CD4-positive, alpha-beta memory T cell (primary cell): Measurements from ENCODE around the gene CRACR2A. TPM values are rescaled to one million over a fixed set of nuclear protein-coding genes. Genes with fewer than 3 reads are reported as not detected.
A peak's percentile ranks its signal among the peaks of the same experiment; 100 is the strongest.

Experiments used
- CTCF ChIA-PET: fragments of 350-600 bp; sonication (Branson Sonifier 250); formaldehyde crosslinking; loops from one replicate; lab custom pipeline; 2021; ENCODE audit warnings: inconsistent platforms; ENCODE audit not compliant: partially characterized antibody; lab: Charles Lee
- POLR2A ChIA-PET: fragments of 350-600 bp; sonication (Branson Sonifier 250); formaldehyde crosslinking; loops from one replicate; lab custom pipeline; 2021; ENCODE audit not compliant: partially characterized antibody; lab: Charles Lee
- DNase-seq, 5 donors: peaks; one replicate each; pipeline versions ENCODE4 v3.0.0 to v3.0.0-alpha.2; 2020 to 2022; ENCODE audit warnings: mixed read lengths in 1 of 5
- H3K27ac ChIP-seq: one replicate; pipeline ENCODE4 v1.7.0; 2013; ENCODE audit warnings: low read depth, low read length
- H3K27me3 ChIP-seq: 2 replicates; pipeline ENCODE4 v1.7.0; 2013; ENCODE audit warnings: mild to moderate bottlenecking, low read length, moderate library complexity; ENCODE audit not compliant: insufficient read depth
- H3K36me3 ChIP-seq: 2 replicates; pipeline ENCODE4 v1.7.0; 2013; ENCODE audit warnings: mild to moderate bottlenecking, low read length, moderate library complexity; ENCODE audit not compliant: insufficient read depth
- H3K4me1 ChIP-seq: 2 replicates; pipeline ENCODE4 v1.7.0; 2013; ENCODE audit warnings: mild to moderate bottlenecking, low read length, moderate library complexity; ENCODE audit not compliant: insufficient read depth
- H3K4me3 ChIP-seq, 2 donors: one replicate each; pipeline ENCODE4 v1.7.0; 2013; ENCODE audit warnings: low read length in 2 of 2, mild to moderate bottlenecking in 1 of 2
- H3K9me3 ChIP-seq, 2 donors: one replicate each; pipeline ENCODE4 v1.7.0; 2013; ENCODE audit warnings: low read length in 2 of 2, control low read depth in 1 of 2; ENCODE audit not compliant: control insufficient read depth in 1 of 2
- H3K27ac Mint-ChIP-seq, 7 donors: one replicate each; pipeline ENCODE4 v1.8.0; 2020 to 2021; ENCODE audit warnings: mixed read lengths in 7 of 7, mild to moderate bottlenecking in 6 of 7, inconsistent platforms in 3 of 7, moderate library complexity in 3 of 7
- H3K27me3 Mint-ChIP-seq, 2 donors: one replicate each; pipeline ENCODE4 v1.8.0; 2020 to 2021; ENCODE audit warnings: mixed read lengths in 2 of 2
- H3K36me3 Mint-ChIP-seq, 2 donors: one replicate each; pipeline ENCODE4 v1.8.0; 2020 to 2021; ENCODE audit warnings: mixed read lengths in 2 of 2, inconsistent platforms in 1 of 2, mild to moderate bottlenecking in 1 of 2
- H3K4me1 Mint-ChIP-seq, 4 donors: one replicate each; pipeline ENCODE4 v1.8.0; 2020 to 2021; ENCODE audit warnings: mixed read lengths in 4 of 4, mild to moderate bottlenecking in 1 of 4
- H3K4me3 Mint-ChIP-seq, 8 donors: one replicate each; pipeline ENCODE4 v1.8.0; 2020 to 2021; ENCODE audit warnings: mixed read lengths in 8 of 8, mild to moderate bottlenecking in 7 of 8, moderate library complexity in 6 of 8, inconsistent platforms in 3 of 8
- H3K9me3 Mint-ChIP-seq, 8 donors: one replicate each; pipeline ENCODE4 v1.8.0; 2020 to 2021; ENCODE audit warnings: mixed read lengths in 8 of 8, mild to moderate bottlenecking in 5 of 8, inconsistent platforms in 3 of 8, moderate library complexity in 1 of 8
- intact Hi-C: fragments of 100-400 bp; cut with micrococcal nuclease; formaldehyde crosslinking; loops from one replicate; pipeline ENCODE4 v1.15.1; 2023
- polyA plus RNA-seq, 2 donors: library from polyadenylated mRNA; unstranded; fragments of 300-500 nt; fragmentation: Illumina TruSeq; gene quantifications; one replicate each; pipeline ENCODE4 v1.2.3, GENCODE V29; 2021
- total RNA-seq, 2 experiments: library from RNA; stranded (reverse); gene quantifications; one replicate each; pipeline ENCODE4 v1.2.3, GENCODE V29; 2021

Gene CRACR2A
- total and polyA plus RNA-seq, 4 experiments from 2014 or later: 5.6 to 37.6 (median 27.9) TPM

DNA sequence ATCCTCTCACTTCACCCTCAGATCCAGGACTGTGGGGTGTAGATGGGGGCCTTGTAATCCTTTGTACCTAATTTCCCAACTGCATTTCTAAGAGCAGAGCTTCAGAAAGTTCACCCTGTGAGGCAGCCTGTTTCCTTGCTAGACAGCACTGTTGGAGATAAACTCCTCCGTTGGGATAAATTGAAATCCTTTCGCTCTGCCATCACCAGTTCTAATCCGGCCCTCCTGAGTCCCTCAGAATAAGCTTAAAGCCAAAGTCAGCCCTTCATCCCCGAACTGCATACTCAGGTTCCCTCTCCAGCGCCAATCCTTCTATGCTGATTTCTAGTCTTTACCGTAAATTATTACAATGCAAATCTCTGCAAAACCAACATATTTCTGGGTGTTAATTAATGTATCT is 147.2 kb downstream of the CRACR2A start:
- Histone ChIP-seq H3K9me3 (no peaks in the 10 kb centered on the region), H3K4me3 (no peak overlapping the region), H3K27me3 (no peaks in the 10 kb centered on the region), H3K27ac (no peak overlapping the region), H3K4me1 (no peaks in the 10 kb centered on the region), H3K36me3 (no peaks in the 10 kb centered on the region)
- Mint-ChIP-seq H3K27ac (peak overlapping the region in 1 of 7 donors; percentile 23), H3K36me3 (peaks cover 25 to 26% of the 10 kb centered on the region in 2 donors), H3K27me3 (no peaks in the 10 kb centered on the region), H3K4me3 (no peak overlapping the region), H3K4me1 (peaks cover 0 to 4% (median 2%) of the 10 kb centered on the region in 4 donors), H3K9me3 (peaks cover 0 to 18% (median 7%) of the 10 kb centered on the region in 8 donors)
- intact Hi-C loops: no loop called here
- CTCF ChIA-PET: interaction anchor here (1.0 to 1.7 kb wide), 2 partner anchors 11 to 306 kb away, joined by 3 read pairs; no protein-coding TSS in a partner anchor
- POLR2A ChIA-PET: no interaction called here
- DNase-seq: no peak

DNA sequence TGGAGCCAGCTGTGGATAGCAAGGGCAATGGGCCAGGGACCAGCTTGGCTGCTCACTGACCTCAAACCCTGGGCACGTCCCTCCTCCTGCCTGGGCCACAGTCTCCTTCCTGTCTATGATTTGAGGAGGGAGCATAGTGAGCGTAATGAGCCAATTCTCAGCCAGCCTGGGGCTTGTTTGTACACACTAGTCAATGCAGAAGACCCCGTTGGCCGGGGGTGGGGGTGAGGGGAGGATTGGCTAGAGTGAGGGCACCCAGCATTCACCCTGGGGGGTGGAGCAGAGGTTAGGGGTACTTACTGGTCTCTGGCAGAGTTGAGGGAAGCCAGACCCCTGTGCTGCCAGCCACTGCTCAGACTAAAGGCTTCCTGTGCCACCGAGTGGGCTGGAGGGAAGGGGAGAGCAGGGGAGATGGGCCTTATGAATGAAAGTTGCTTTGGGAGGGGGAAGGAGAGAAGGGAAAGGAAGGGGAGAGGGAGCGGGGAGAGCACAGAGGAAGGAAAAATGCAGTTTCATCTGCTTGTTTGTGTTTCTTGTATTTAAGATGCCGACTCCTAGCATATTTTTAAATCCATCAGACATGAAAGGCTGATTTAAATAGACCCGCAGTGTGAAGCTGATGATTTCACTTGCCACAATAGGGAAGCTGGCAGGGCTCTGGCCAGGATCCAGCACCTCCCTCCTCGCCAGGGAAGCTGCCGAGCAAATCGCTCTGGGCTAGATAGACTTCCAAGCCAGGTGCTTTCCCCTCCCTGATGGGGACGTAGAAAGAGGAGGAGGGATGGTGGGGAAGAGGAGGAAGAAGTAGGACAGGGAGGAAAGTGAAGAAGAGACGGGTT is 147.9 kb downstream of the CRACR2A start:
- no peak overlapping the region for H3K27ac ChIP-seq
- no peaks in the 10 kb centered on the region for H3K9me3 ChIP-seq
- H3K27me3 ChIP-seq: no peaks in the 10 kb centered on the region
- Mint-ChIP-seq H3K36me3 (peaks cover 18 to 19% of the 10 kb centered on the region in 2 donors), H3K9me3 (peaks cover 0 to 11% (median 7%) of the 10 kb centered on the region in 8 donors), H3K4me3 (no peak overlapping the region), H3K27ac (peak overlapping the region in 2 of 7 donors; percentile 23 to 29), H3K4me1 (peaks cover 0 to 4% (median 2%) of the 10 kb centered on the region in 4 donors), H3K27me3 (no peaks in the 10 kb centered on the region)
- H3K4me1 ChIP-seq: no peaks in the 10 kb centered on the region
- ChIA-PET POLR2A (no interaction called here), CTCF (interaction anchor here (1.7 kb wide), 1 partner anchor 305 kb away, joined by 3 read pairs; no protein-coding TSS in a partner anchor)
- no peaks in the 10 kb centered on the region for H3K36me3 ChIP-seq
- H3K4me3 ChIP-seq: no peak overlapping the region
- DNase-seq: no peak
- intact Hi-C loops: no loop called here

- ChIA-PET CTCF (no interaction called here), POLR2A (no interaction called here)
- Mint-ChIP-seq H3K27me3 (no peaks in the 10 kb centered on the region), H3K4me1 (peaks cover 0 to 4% (median 2%) of the 10 kb centered on the region in 4 donors), H3K4me3 (no peak overlapping the region), H3K36me3 (peaks cover 11 to 13% of the 10 kb centered on the region in 2 donors), H3K9me3 (peaks cover 0 to 4% (median 2%) of the 10 kb centered on the region in 8 donors), H3K27ac (peak overlapping the region in 1 of 7 donors; percentile 29)
- Histone ChIP-seq H3K9me3 (no peaks in the 10 kb centered on the region), H3K27ac (no peak overlapping the region), H3K27me3 (no peaks in the 10 kb centered on the region), H3K4me1 (no peaks in the 10 kb centered on the region), H3K36me3 (no peaks in the 10 kb centered on the region), H3K4me3 (no peak overlapping the region)
- intact Hi-C loops: no loop called here
- no peak for DNase-seq
Measured at GRCh38 chr12:3604286-3604685, 148.6 kb downstream of the CRACR2A start.

- Mint-ChIP-seq H3K27ac (no peak overlapping the region), H3K4me3 (no peak overlapping the region), H3K4me1 (peaks cover 0 to 1% (median 0%) of the 10 kb centered on the region in 4 donors), H3K36me3 (peaks cover 6 to 8% of the 10 kb centered on the region in 2 donors), H3K9me3 (no peaks in the 10 kb centered on the region), H3K27me3 (no peaks in the 10 kb centered on the region)
- CTCF ChIA-PET: no interaction called here
- Histone ChIP-seq H3K4me1 (no peaks in the 10 kb centered on the region), H3K27me3 (no peaks in the 10 kb centered on the region), H3K4me3 (no peak overlapping the region), H3K27ac (no peak overlapping the region), H3K36me3 (no peaks in the 10 kb centered on the region), H3K9me3 (no peaks in the 10 kb centered on the region)
- intact Hi-C loops: no loop called here
- no peak for DNase-seq
- POLR2A ChIA-PET: no interaction called here
Measured at GRCh38 chr12:3603576-3603975, 149.3 kb downstream of the CRACR2A start.

- H3K27me3 Mint-ChIP-seq: no peaks in the 10 kb centered on the region
- CTCF ChIA-PET: no interaction called here
- Histone ChIP-seq H3K4me1 (no peaks in the 10 kb centered on the region), H3K27ac (no peak overlapping the region), H3K4me3 (no peak overlapping the region), H3K27me3 (no peaks in the 10 kb centered on the region), H3K36me3 (no peaks in the 10 kb centered on the region), H3K9me3 (no peaks in the 10 kb centered on the region)
- peaks cover 0 to 5% of the 10 kb centered on the region in 2 donors for H3K36me3 Mint-ChIP-seq
- H3K27ac Mint-ChIP-seq: no peak overlapping the region
- no peaks in the 10 kb centered on the region for H3K9me3 Mint-ChIP-seq
- intact Hi-C loops: no loop called here
- POLR2A ChIA-PET: no interaction called here
- DNase-seq: no peak
- peaks cover 0 to 1% (median 0%) of the 10 kb centered on the region in 4 donors for H3K4me1 Mint-ChIP-seq
- H3K4me3 Mint-ChIP-seq: no peak overlapping the region
Measured at GRCh38 chr12:3602488-3602887, 150.4 kb downstream of the CRACR2A start.

GRCh38 chr12:3601461-3602150 is 151.3 kb downstream of the CRACR2A start:
- CTCF ChIA-PET: no interaction called here
- Mint-ChIP-seq H3K36me3 (no peaks in the 10 kb centered on the region), H3K27me3 (no peaks in the 10 kb centered on the region), H3K27ac (peak overlapping the region in 1 of 7 donors; percentile 11), H3K9me3 (no peaks in the 10 kb centered on the region), H3K4me1 (no peaks in the 10 kb centered on the region), H3K4me3 (no peak overlapping the region)
- POLR2A ChIA-PET: no interaction called here
- intact Hi-C loops: no loop called here
- DNase-seq: no peak
- Histone ChIP-seq H3K9me3 (no peaks in the 10 kb centered on the region), H3K36me3 (no peaks in the 10 kb centered on the region), H3K4me3 (no peak overlapping the region), H3K4me1 (no peaks in the 10 kb centered on the region), H3K27ac (no peak overlapping the region), H3K27me3 (no peaks in the 10 kb centered on the region)

- H3K9me3 Mint-ChIP-seq: no peaks in the 10 kb centered on the region
- DNase-seq: no peak
- intact Hi-C loops: no loop called here
- Histone ChIP-seq H3K4me3 (no peak overlapping the region), H3K27ac (no peak overlapping the region), H3K27me3 (no peaks in the 10 kb centered on the region), H3K4me1 (no peaks in the 10 kb centered on the region), H3K9me3 (no peaks in the 10 kb centered on the region), H3K36me3 (no peaks in the 10 kb centered on the region)
- no peaks in the 10 kb centered on the region for H3K4me1 Mint-ChIP-seq
- no peaks in the 10 kb centered on the region for H3K36me3 Mint-ChIP-seq
- ChIA-PET POLR2A (no interaction called here), CTCF (no interaction called here)
- H3K27ac Mint-ChIP-seq: peak overlapping the region in 1 of 7 donors; percentile 2
- no peak overlapping the region for H3K4me3 Mint-ChIP-seq
- H3K27me3 Mint-ChIP-seq: peaks cover 0 to 2% of the 10 kb centered on the region in 2 donors
Measured at GRCh38 chr12:3600951-3601350, 152.0 kb downstream of the CRACR2A start.
